ENCODE measurements around the gene PPHLN1.

Gene PPHLN1

GRCh38 chr12:42444192-42444943, 118.4 kb downstream of the PPHLN1 start:
- no peak for DNase-seq

GRCh38 chr12:42445891-42446290, 119.9 kb downstream of the PPHLN1 start:
- DNase-seq: no peak

GRCh38 chr12:42446761-42447160, 120.8 kb downstream of the PPHLN1 start:
- DNase-seq: no peak

DNA sequence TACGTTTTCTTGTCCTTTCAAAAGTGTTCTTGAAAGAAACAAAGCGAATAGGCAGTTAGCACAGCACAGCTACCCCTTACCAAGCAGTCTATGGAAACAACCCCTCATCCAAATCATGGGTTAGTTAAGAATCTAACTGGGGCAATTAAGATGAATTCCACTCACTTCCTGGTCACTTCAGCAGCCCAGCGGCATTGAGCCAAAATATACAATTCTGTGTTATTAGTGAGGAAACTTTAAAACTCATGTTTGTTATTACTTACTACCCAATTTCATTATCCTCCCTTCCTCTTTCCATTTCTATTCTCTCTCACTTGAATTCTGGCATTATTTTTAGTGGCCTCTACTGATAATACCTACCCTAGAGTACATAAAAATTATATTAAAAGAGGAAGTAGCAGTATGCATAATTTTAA, 121.4 kb downstream of the PPHLN1 start:
- no peak for DNase-seq

GRCh38 chr12:42448841-42449240, 122.9 kb downstream of the PPHLN1 start:
- no peak for DNase-seq

DNA sequence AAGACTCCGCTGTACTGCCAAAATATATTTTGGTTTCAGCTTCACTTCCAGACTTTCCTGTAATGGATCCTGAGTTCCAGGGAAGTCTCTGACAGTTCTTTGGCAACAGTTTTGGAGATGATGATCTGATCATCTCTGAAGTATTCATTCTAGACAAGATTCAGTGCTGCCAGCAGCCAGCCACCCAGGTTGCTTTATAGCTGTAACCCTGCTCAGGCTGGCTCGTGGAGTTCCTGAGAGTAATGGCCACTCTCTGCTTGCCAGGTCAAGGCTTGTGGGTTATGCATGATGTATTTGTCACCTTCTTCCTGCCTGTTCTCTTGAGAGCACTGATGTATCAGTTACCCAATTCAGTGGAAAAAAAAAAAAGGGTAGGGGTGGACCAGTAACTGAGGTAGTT, 124.3 kb downstream of the PPHLN1 start:
- no peak for DNase-seq

DNA sequence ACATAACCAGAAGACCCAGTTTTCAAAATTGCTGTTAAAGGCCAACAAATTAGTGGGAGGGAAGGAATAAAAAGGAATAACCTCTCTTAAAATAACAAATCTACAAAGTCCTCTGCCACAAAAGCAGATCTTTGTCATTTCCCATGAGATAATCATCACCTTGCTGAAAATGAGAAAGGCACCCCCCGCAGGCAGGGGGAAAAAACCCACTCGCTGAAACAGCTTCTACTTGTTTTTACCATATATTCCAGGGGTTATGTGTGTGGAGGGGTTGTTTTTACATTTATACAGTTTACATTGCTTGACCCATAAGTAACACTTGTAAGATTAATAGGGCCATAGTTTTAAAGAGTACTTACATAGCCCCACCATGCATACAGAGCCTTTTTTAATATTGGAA, 132.6 kb downstream of the PPHLN1 start:
- DNase-seq: no peak

- no peak for DNase-seq
These were observed 133.4 kb downstream of the PPHLN1 start for GRCh38 chr12:42459336-42459847.

DNA sequence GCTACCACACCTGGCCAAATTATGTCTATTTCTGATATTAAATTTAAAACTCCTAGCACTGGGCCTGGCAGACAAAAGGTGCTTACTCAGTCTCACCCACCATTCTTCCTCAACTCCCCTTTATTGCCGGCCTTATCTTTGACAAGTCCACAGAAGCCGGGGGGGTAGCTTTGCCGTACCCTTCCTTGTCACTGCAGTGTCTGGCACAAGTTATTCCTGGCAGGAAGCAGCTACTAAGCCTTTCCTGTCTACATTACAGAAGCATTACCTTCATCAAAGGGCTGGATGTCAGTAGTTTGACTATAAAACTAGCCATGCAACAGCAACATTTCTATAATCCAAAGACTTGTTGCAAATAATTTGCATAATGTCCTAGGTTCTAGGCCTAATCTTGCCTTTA, 136.5 kb downstream of the PPHLN1 start:
- no peak for DNase-seq

- no peak for DNase-seq
These were observed 137.7 kb downstream of the PPHLN1 start for GRCh38 chr12:42463671-42464070.

DNA sequence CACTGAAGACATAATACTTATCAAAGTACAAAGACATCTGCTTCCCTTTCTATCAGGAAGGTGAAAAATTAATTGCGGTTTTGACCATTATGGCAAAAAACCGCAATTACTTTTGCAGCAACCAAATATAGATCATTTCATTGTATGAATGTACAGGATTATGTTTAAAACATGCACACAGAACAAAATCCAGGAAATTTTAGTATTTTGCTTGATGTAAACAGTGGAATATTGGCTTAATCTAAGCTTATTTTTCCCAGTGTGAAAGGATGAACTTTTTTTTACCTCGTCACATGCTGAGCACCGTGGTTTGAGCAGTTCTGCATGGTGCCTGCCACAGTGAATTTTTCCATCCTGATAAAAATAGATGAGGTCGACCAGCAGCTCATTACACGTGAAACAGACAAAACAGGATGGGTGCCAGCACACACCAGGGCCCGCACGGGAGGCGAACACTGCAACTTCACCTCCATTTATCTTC, 142.4 kb downstream of the PPHLN1 start:
- no peak for DNase-seq

DNA sequence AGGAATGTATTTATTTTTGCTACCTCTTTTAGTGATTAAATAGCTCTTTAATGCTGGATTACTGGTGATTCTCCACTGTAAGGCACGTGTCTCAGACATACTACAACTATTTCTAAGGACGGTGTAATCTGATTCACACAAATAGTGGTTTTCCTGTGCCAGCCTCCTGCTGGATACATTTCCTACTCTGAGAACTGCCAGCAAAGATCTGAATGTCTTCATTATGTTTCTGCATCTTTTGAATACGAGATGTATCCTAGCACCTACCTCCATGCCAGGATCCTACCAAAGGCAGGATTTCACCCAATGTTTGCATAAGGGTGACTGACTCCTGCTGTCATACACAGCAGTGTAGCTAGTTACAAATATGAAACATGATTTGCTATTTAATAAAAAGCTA, 143.0 kb downstream of the PPHLN1 start:
- DNase-seq: no peak

GRCh38 chr12:42469355-42470175, 143.6 kb downstream of the PPHLN1 start:
- no peak for DNase-seq

DNA sequence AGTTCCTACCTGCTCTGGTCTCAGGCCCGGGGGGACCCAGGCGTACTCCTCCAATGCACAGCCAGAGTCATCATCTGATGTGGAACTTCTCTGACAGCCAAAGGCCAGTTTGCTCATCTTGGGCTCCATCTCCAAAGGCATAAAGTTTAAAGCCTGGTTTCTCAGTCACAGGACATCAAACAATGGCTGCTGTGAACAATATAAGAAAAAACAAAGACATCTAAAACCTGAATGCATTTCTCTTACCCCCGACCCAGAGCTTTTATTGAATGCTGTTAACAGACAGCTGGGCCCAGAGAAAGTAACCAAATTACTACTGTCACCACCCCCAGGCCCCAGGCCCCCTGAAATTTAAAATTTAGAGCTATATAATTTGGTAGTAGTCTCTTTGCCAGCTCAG, 146.4 kb downstream of the PPHLN1 start:
- no peak for DNase-seq

GRCh38 chr12:42473130-42473529, 147.2 kb downstream of the PPHLN1 start:
- DNase-seq: no peak

DNA sequence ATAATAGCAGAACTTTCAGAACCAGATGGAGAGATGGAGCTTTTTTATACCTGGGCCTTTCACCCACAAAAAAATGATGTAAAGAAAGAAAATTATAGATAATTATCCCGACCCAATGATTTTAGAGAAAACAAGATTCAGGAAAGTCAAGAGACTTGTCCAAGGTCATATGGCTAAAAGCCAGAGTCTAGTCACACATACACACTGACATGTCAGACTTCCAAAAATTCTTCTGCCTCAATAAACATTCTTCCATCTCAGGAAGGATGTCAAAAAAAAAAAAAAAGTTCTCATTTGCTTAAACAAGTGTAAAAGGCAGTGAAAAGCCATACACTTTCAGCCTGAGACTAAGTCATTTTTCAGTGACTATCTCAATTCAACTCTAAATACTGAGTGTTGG, 147.6 kb downstream of the PPHLN1 start:
- DNase-seq: no peak

GRCh38 chr12:42474391-42474790, 148.4 kb downstream of the PPHLN1 start:
- DNase-seq: no peak

- no peak for DNase-seq
These were observed 149.1 kb downstream of the PPHLN1 start for GRCh38 chr12:42475106-42475505.

- DNase-seq: no peak
These were observed 152.0 kb downstream of the PPHLN1 start for GRCh38 chr12:42477941-42478340.

DNA sequence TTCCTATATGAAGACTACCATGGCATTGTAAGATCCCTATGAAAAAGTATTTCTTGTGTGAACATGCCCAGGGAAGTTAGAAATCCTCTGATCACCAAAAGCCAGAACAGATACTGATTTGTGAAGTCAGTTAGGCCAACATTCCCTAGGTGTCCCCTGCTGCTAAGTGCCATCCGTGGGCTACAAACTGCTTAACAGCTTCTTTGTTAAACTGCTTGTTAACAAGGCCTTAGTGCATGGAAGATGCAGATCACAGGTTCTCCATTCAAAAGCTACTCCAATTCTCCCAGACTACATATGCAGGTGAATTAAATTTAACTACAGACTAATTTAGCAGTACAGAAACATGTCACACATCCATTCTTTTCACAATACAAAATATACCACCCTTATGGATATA, 155.4 kb downstream of the PPHLN1 start:
- DNase-seq: no peak

DNA sequence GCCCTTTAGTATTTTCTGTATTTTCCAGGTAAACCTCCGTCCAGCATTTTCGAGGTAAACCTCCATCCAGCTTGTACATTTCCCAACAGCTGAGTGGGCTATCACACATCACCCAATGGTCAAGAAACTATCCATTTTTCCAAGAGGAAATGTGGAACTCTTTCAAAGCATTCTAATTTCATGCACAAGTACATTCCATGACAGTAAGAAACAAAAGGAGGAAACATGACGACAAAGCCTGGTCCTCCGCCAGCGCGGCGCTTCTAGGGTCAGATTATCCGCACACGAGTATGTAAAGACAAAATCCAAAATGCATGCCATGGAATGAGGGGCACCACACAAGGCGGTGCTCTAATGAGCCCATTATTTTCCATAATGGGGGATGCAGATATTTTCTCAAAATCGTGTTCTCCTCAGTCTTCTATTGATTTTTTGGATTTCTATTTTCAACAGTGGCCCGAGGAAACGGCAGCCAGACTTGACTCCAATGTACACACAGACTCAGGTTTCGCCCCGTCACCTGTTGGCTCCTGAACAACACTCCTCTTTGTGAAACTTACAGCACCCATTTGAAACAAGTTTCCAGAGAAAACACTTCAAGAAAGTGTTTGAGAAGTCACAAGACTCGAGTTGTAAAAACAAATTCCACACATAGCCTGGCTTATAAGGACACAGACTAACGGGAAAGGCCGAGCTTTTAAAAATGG, 156.2 kb downstream of the PPHLN1 start:
- DNase-seq: peak; percentile 82

DNA sequence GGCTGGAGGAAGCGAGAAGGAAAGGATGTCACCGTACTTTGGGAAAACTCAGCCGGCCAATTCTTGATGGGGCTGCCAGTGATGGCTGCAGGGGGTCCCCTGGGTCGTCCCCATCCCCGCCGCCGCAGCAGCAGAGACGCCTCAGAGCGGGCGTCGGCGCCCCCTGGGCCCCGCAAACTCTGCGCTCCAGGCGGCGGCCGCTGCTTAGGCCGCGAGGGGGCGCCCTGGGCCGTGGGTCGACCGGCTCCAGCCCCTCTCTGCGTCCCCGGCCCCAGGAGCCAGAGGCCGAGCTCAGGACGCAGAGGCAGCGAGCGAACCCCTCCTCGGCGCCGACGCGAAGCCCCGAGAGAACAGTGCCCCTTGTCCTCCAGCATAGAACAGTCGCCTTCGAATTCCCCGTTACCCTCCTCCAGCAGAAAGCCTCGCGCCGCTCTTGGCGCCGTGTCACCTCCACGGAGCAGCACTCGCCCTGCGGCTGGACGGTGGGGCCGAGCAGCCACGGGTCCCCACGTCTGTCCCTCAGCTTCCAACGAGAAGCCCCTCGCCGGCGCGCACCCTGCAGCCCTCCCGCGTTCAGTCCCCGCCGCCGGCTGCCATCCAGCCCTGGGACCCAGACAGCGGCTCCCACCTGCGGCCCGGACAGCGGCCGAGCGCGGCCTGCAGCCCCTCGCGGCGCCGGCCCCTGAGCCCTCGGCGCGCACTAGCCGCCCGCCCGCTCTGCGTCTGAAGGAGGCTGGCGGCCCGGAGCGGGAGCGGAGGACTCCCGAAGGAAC, 157.0 kb downstream of the PPHLN1 start:
- peak; percentile 90 for DNase-seq

DNA sequence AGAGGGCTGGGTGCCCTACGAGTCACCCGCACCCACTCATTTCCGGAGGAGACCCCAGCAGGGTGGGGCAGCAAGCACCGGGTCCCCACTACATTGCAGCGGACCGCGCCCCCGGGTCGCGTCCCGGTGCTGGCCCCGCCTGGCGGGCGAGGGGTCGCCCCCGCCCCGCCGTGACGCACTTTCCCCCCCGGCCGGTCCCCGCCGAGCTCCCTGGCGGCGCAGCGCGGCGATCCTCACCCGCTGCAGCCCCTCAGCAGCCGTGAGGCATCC, 157.5 kb downstream of the PPHLN1 start:
- no peak for DNase-seq
